NT2/D1 (cell line): Measurements from ENCODE around the gene TMEM132A.

ENCODE experiments used
- DNase-seq: peaks from one replicate; pipeline ENCODE4 v3.0.0-alpha.2; 2011; ENCODE audit warnings: low read depth, low spot score
- H3K27me3 ChIP-seq: 2 replicates; pipeline ENCODE4 v1.6.0; 2011; ENCODE audit warnings: mild to moderate bottlenecking; ENCODE audit not compliant: insufficient read length, insufficient read depth
- H3K36me3 ChIP-seq: 2 replicates; pipeline ENCODE4 v1.6.1; 2011; ENCODE audit warnings: mild to moderate bottlenecking, low read length, mixed read lengths; ENCODE audit not compliant: insufficient read depth, insufficient read length
- H3K4me1 ChIP-seq: 2 replicates; pipeline ENCODE4 v1.5.1; 2011; ENCODE audit not compliant: insufficient read depth, insufficient read length
- H3K4me3 ChIP-seq: 2 replicates; pipeline ENCODE4 v1.5.1; 2011; ENCODE audit warnings: low read depth; ENCODE audit not compliant: insufficient read length
- H3K9ac ChIP-seq: 2 replicates; pipeline ENCODE4 v1.6.0; 2011; ENCODE audit warnings: low read depth; ENCODE audit not compliant: insufficient read length
- H3K9me3 ChIP-seq: 2 replicates; pipeline ENCODE4 v1.5.1; 2011; ENCODE audit warnings: mild to moderate bottlenecking, low read length; ENCODE audit not compliant: insufficient read depth
- SUZ12 ChIP-seq: IDR thresholded peaks from 2 replicates; pipeline ENCODE4 v1.6.1; 2011; ENCODE audit not compliant: insufficient read length, insufficient read depth; ENCODE audit errors: extremely low read depth
- YY1 ChIP-seq: IDR thresholded peaks from 2 replicates; pipeline ENCODE4 v1.6.1; 2011; ENCODE audit not compliant: insufficient read length, insufficient read depth
- ZNF274 ChIP-seq: IDR thresholded peaks from 2 replicates; pipeline ENCODE4 v1.6.1; 2011; ENCODE audit warnings: mild to moderate bottlenecking, low read depth, low read length

Gene TMEM132A

GRCh38 chr11:60939855-60940254 lies 15.6 kb downstream of the TMEM132A start:
- Histone ChIP-seq H3K9me3 (no peaks in the 10 kb centered on the region), H3K9ac (no peak overlapping the region), H3K36me3 (peaks cover 42% of the 10 kb centered on the region), H3K27me3 (no peaks in the 10 kb centered on the region), H3K4me3 (no peak overlapping the region), H3K4me1 (no peaks in the 10 kb centered on the region)
- no peak for TF ChIP-seq SUZ12
- TF ChIP-seq ZNF274, result no peak
- TF ChIP-seq YY1, result no peak
- DNase-seq, result no peak

DNA sequence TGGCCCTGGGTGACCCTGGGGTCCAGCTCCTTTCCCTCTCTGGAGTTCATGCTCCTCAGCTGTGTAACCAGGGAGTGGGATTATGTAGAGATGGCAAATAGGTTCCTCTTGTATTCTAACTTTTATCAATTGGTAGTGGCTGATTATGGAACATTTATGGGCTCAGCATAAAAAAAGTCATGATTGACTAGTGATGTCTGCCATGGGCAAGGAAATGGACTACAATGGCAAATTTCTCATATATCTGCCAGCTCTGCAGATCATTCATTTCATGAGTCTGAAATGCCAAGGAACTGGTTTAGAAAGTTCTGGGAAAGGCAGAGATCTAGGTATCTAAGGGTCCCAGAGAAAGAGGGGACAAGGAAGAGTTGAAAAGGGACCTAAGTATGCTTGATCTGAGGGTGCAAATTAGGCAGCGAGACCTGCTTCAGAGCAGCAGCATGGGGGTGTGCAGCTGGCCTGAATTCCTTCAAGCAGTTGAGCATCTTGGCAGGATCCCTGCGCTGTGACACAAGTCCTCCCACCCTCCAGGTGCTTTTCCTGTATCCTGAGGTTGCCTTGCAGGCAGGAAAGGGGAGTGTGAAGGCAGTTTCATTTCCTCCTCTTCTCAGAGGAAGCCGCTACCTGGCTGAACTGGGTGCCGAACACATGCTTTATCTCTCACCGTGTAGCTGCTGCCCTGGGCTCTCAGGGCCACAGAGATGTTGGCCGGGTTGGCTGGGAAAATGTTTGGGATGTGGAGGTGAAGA lies 17.3 kb downstream of the TMEM132A start:
- TF ChIP-seq SUZ12 (no peak), ZNF274 (no peak), YY1 (no peak)
- Histone ChIP-seq H3K9me3 (no peaks in the 10 kb centered on the region), H3K9ac (no peak overlapping the region), H3K27me3 (no peaks in the 10 kb centered on the region), H3K36me3 (peaks cover 25% of the 10 kb centered on the region), H3K4me3 (no peak overlapping the region), H3K4me1 (peaks cover 3% of the 10 kb centered on the region)
- DNase-seq, result no peak

- H3K4me1 ChIP-seq, result peaks cover 4% of the 10 kb centered on the region
- no peak for TF ChIP-seq ZNF274
- no peak for TF ChIP-seq SUZ12
- no peak for TF ChIP-seq YY1
- no peaks in the 10 kb centered on the region for H3K9me3 ChIP-seq
- H3K4me3 ChIP-seq, result no peak overlapping the region
- peaks cover 18% of the 10 kb centered on the region for H3K36me3 ChIP-seq
- no peak overlapping the region for H3K9ac ChIP-seq
- DNase-seq, result no peak
- no peaks in the 10 kb centered on the region for H3K27me3 ChIP-seq
These were observed 18.0 kb downstream of the TMEM132A start for GRCh38 chr11:60942219-60942618.

GRCh38 chr11:60942970-60943565 lies 18.8 kb downstream of the TMEM132A start:
- Histone ChIP-seq H3K9me3 (no peaks in the 10 kb centered on the region), H3K27me3 (no peaks in the 10 kb centered on the region), H3K36me3 (peaks cover 9% of the 10 kb centered on the region), H3K4me1 (peaks cover 4% of the 10 kb centered on the region), H3K9ac (no peak overlapping the region), H3K4me3 (no peak overlapping the region)
- DNase-seq, result no peak
- TF ChIP-seq SUZ12 (no peak), ZNF274 (no peak), YY1 (no peak)

DNA sequence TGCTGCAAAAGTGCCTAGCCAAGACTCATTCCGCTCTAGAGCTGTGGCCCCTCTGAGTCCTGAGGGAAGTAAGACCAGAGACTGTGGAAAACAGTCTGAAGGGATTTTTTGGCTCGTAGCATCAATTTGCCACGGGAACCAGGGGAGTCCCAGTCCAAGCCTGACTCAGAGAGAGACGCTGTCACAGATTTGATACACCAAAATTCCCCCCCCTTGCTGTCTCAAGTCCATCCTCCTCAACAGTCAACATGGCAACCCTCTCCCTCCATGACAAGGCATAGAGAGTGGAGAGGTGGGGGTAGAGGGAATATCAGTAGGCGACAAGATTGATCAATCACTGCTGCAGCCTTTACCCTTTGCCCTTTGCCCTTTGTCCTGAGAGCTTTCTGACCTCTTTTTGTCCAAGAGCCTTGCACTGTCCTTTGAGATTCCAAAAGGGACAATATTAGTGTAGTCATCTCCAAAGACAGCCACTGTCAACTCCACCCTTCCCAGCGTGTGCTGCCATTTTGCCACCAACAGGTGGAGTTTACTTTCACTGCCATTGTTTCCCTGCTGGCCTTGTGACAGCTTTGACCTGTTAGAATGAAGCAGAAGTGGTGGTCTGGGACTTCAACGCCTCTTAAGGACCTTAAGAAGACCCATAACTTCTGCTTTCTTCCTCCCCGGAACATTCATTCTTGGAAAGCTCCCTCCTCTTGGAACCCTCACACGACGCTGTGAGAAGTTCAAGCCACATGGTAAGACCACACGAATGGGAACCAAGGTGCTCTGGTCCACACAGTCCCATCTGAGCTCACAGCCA lies 20.4 kb downstream of the TMEM132A start:
- Histone ChIP-seq H3K4me3 (no peak overlapping the region), H3K27me3 (no peaks in the 10 kb centered on the region)
- TF ChIP-seq ZNF274, result no peak

GRCh38 chr11:60945295-60945667 lies 21.0 kb downstream of the TMEM132A start:
- Histone ChIP-seq H3K27me3 (peaks cover 2% of the 10 kb centered on the region), H3K36me3 (peaks cover 3% of the 10 kb centered on the region), H3K9me3 (no peaks in the 10 kb centered on the region), H3K4me3 (no peak overlapping the region), H3K4me1 (peaks cover 7% of the 10 kb centered on the region), H3K9ac (no peak overlapping the region)
- no peak for TF ChIP-seq ZNF274
- TF ChIP-seq YY1, result no peak
- no peak for TF ChIP-seq SUZ12
- DNase-seq, result no peak

More for the DNA sequence above, 20.4 kb downstream of the TMEM132A start:
- no peak for DNase-seq
- H3K36me3 ChIP-seq, result peaks cover 3% of the 10 kb centered on the region
- H3K9ac ChIP-seq, result no peak overlapping the region
- peaks cover 4% of the 10 kb centered on the region for H3K4me1 ChIP-seq
- H3K9me3 ChIP-seq, result no peaks in the 10 kb centered on the region
